Measurements from ENCODE around the gene PGLYRP4.

PGLYRP4 gene

GRCh38 chr1:153288634-153289275 lies 59.9 kb downstream of the PGLYRP4 start:
- DNase-seq (ENCODE audit: low spot score) = peak; percentile 66
